ENCODE data around the gene EBPL.
A peak's percentile ranks its signal among the peaks of the same experiment; 100 is the strongest.

The EBPL gene

GRCh38 chr13:49676581-49677298 lies 14.5 kb downstream of the EBPL start:
- ChIA-PET CTCF (interaction anchor here (0.6 to 2.0 kb wide), 4 partner anchors 9 to 562 kb away, joined by 3 to 7 read pairs (median 4); no protein-coding TSS in a partner anchor), POLR2A (no interaction called here)
- WGBS (ENCODE audit: insufficient coverage), result 98% methylated on average over 5 of the region's 6 CpGs
- DNase-seq, result no peak
- no peaks in the 10 kb centered on the region for H3K27me3 ChIP-seq (replicated peaks in 2 of 5; ENCODE audit: control insufficient read depth in 4 of 5, insufficient read depth in 5 of 5, low read length in 4 of 5)
- H3K4me3 ChIP-seq (ENCODE audit: control insufficient read depth in 1 of 7, extremely low read depth in 1 of 7, insufficient read depth in 4 of 7, low read depth in 2 of 7, low read length in 6 of 7), result no peak overlapping the region
- H3K9me3 ChIP-seq (ENCODE audit: control extremely low read depth in 1 of 5, control insufficient read depth in 4 of 5, insufficient read depth in 2 of 5, low read depth in 1 of 5, low read length in 4 of 5), result no peaks in the 10 kb centered on the region
- H3K36me3 ChIP-seq (ENCODE audit: control insufficient read depth in 4 of 4, insufficient read depth in 4 of 4, low read length in 3 of 4), result peaks cover 0 to 39% (median 13%) of the 10 kb centered on the region in 4 experiments
- H3K27ac ChIP-seq (ENCODE audit: insufficient read depth in 1 of 2, low read depth in 1 of 2, low read length in 2 of 2, poor library complexity in 1 of 2, severe bottlenecking in 2 of 2), result no peak overlapping the region
- H3K4me1 ChIP-seq (ENCODE audit: control extremely low read depth in 1 of 4, control insufficient read depth in 4 of 4, insufficient read depth in 4 of 4, low read length in 3 of 4), result peaks cover 0 to 2% (median 0%) of the 10 kb centered on the region in 4 experiments

- ChIA-PET CTCF (interaction anchor here (0.8 to 3.4 kb wide), 9 partner anchors 9 to 262 kb away, joined by 3 to 12 read pairs (median 3); no protein-coding TSS in a partner anchor), POLR2A (interaction anchor here (0.7 kb wide), 1 partner anchor 41 kb away, joined by 5 read pairs; no protein-coding TSS in a partner anchor)
These were observed 20.5 kb downstream of the EBPL start for GRCh38 chr13:49670828-49671227.

GRCh38 chr13:49669735-49670309 lies 21.5 kb downstream of the EBPL start:
- peak in 2 of 3 donors; percentile 54 to 71 for DNase-seq
- no peaks in the 10 kb centered on the region for H3K27me3 ChIP-seq (replicated peaks in 2 of 5; ENCODE audit: control insufficient read depth in 4 of 5, insufficient read depth in 5 of 5, low read length in 4 of 5)
- 86% methylated on average over 2 of the region's 5 CpGs for WGBS (ENCODE audit: insufficient coverage)
- H3K9me3 ChIP-seq (ENCODE audit: control extremely low read depth in 1 of 5, control insufficient read depth in 4 of 5, insufficient read depth in 2 of 5, low read depth in 1 of 5, low read length in 4 of 5), result no peaks in the 10 kb centered on the region
- no peak overlapping the region for H3K4me3 ChIP-seq (ENCODE audit: control insufficient read depth in 1 of 7, extremely low read depth in 1 of 7, insufficient read depth in 4 of 7, low read depth in 2 of 7, low read length in 6 of 7)
- POLR2A ChIA-PET, result interaction anchor here (0.7 kb wide), 1 partner anchor 42 kb away, joined by 5 read pairs; no protein-coding TSS in a partner anchor
- H3K36me3 ChIP-seq (ENCODE audit: control insufficient read depth in 4 of 4, insufficient read depth in 4 of 4, low read length in 3 of 4), result peaks cover 7 to 30% (median 27%) of the 10 kb centered on the region in 4 experiments
- no peak overlapping the region for H3K27ac ChIP-seq (ENCODE audit: insufficient read depth in 1 of 2, low read depth in 1 of 2, low read length in 2 of 2, poor library complexity in 1 of 2, severe bottlenecking in 2 of 2)
- peaks cover 0 to 11% (median 4%) of the 10 kb centered on the region in 4 experiments for H3K4me1 ChIP-seq (ENCODE audit: control extremely low read depth in 1 of 4, control insufficient read depth in 4 of 4, insufficient read depth in 4 of 4, low read length in 3 of 4)
- CTCF ChIA-PET, result interaction anchor here (0.6 to 3.4 kb wide), 9 partner anchors 10 to 263 kb away, joined by 3 to 12 read pairs (median 3); no protein-coding TSS in a partner anchor

More at GRCh38 chr13:49670828-49671227, 20.5 kb downstream of the EBPL start:
- Histone ChIP-seq H3K4me1 (ENCODE audit: control extremely low read depth in 1 of 4, control insufficient read depth in 4 of 4, insufficient read depth in 4 of 4, low read length in 3 of 4) (peaks cover 0 to 11% (median 4%) of the 10 kb centered on the region in 4 experiments), H3K4me3 (ENCODE audit: control insufficient read depth in 1 of 7, extremely low read depth in 1 of 7, insufficient read depth in 4 of 7, low read depth in 2 of 7, low read length in 6 of 7) (no peak overlapping the region), H3K36me3 (ENCODE audit: control insufficient read depth in 4 of 4, insufficient read depth in 4 of 4, low read length in 3 of 4) (peaks cover 5 to 35% (median 24%) of the 10 kb centered on the region in 4 experiments), H3K9me3 (ENCODE audit: control extremely low read depth in 1 of 5, control insufficient read depth in 4 of 5, insufficient read depth in 2 of 5, low read depth in 1 of 5, low read length in 4 of 5) (no peaks in the 10 kb centered on the region), H3K27ac (ENCODE audit: insufficient read depth in 1 of 2, low read depth in 1 of 2, low read length in 2 of 2, poor library complexity in 1 of 2, severe bottlenecking in 2 of 2) (no peak overlapping the region), H3K27me3 (replicated peaks in 2 of 5; ENCODE audit: control insufficient read depth in 4 of 5, insufficient read depth in 5 of 5, low read length in 4 of 5) (no peaks in the 10 kb centered on the region)
- no peak for DNase-seq
- WGBS (ENCODE audit: insufficient coverage), result 100% methylated on average over 3 of the region's 5 CpGs

GRCh38 chr13:49667773-49668172 lies 23.5 kb downstream of the EBPL start:
- ChIA-PET POLR2A (no interaction called here), CTCF (interaction anchor here (0.8 to 1.6 kb wide), 3 partner anchors 11 to 178 kb away, joined by 3 to 5 read pairs (median 4); no protein-coding TSS in a partner anchor)
- DNase-seq, result no peak
- peaks cover 14 to 41% (median 33%) of the 10 kb centered on the region in 4 experiments for H3K36me3 ChIP-seq (ENCODE audit: control insufficient read depth in 4 of 4, insufficient read depth in 4 of 4, low read length in 3 of 4)
- H3K27ac ChIP-seq (ENCODE audit: insufficient read depth in 1 of 2, low read depth in 1 of 2, low read length in 2 of 2, poor library complexity in 1 of 2, severe bottlenecking in 2 of 2), result no peak overlapping the region
- H3K4me1 ChIP-seq (ENCODE audit: control extremely low read depth in 1 of 4, control insufficient read depth in 4 of 4, insufficient read depth in 4 of 4, low read length in 3 of 4), result peaks cover 0 to 11% (median 4%) of the 10 kb centered on the region in 4 experiments
- 86% methylated on average over 2 of the region's 2 CpGs for WGBS (ENCODE audit: insufficient coverage)
- no peak overlapping the region for H3K4me3 ChIP-seq (ENCODE audit: control insufficient read depth in 1 of 7, extremely low read depth in 1 of 7, insufficient read depth in 4 of 7, low read depth in 2 of 7, low read length in 6 of 7)
- no peaks in the 10 kb centered on the region for H3K9me3 ChIP-seq (ENCODE audit: control extremely low read depth in 1 of 5, control insufficient read depth in 4 of 5, insufficient read depth in 2 of 5, low read depth in 1 of 5, low read length in 4 of 5)
- H3K27me3 ChIP-seq (replicated peaks in 2 of 5; ENCODE audit: control insufficient read depth in 4 of 5, insufficient read depth in 5 of 5, low read length in 4 of 5), result no peaks in the 10 kb centered on the region

GRCh38 chr13:49664606-49665005 lies 26.7 kb downstream of the EBPL start:
- no peaks in the 10 kb centered on the region for H3K27me3 ChIP-seq (replicated peaks in 2 of 5; ENCODE audit: control insufficient read depth in 4 of 5, insufficient read depth in 5 of 5, low read length in 4 of 5)
- peaks cover 22 to 66% (median 51%) of the 10 kb centered on the region in 4 experiments for H3K36me3 ChIP-seq (ENCODE audit: control insufficient read depth in 4 of 4, insufficient read depth in 4 of 4, low read length in 3 of 4)
- POLR2A ChIA-PET, result interaction anchor here (0.6 kb wide), 1 partner anchor 310 kb away, joined by 4 read pairs; no protein-coding TSS in a partner anchor
- peaks cover 0 to 6% (median under 1%) of the 10 kb centered on the region in 4 experiments for H3K4me1 ChIP-seq (ENCODE audit: control extremely low read depth in 1 of 4, control insufficient read depth in 4 of 4, insufficient read depth in 4 of 4, low read length in 3 of 4)
- H3K4me3 ChIP-seq (ENCODE audit: control insufficient read depth in 1 of 7, extremely low read depth in 1 of 7, insufficient read depth in 4 of 7, low read depth in 2 of 7, low read length in 6 of 7), result no peak overlapping the region
- CTCF ChIA-PET, result interaction anchor here (0.6 to 2.8 kb wide), 4 partner anchors 12 to 186 kb away, joined by 3 to 8 read pairs (median 3); no protein-coding TSS in a partner anchor
- WGBS (ENCODE audit: insufficient coverage), result 100% methylated on average over 2 of the region's 4 CpGs
- no peaks in the 10 kb centered on the region for H3K9me3 ChIP-seq (ENCODE audit: control extremely low read depth in 1 of 5, control insufficient read depth in 4 of 5, insufficient read depth in 2 of 5, low read depth in 1 of 5, low read length in 4 of 5)
- H3K27ac ChIP-seq (ENCODE audit: insufficient read depth in 1 of 2, low read depth in 1 of 2, low read length in 2 of 2, poor library complexity in 1 of 2, severe bottlenecking in 2 of 2), result peak overlapping the region in 1 of 2 experiments; percentile 5
- DNase-seq, result no peak

GRCh38 chr13:49657241-49657641 lies 34.0 kb downstream of the EBPL start:
- no peaks in the 10 kb centered on the region for H3K9me3 ChIP-seq (ENCODE audit: control extremely low read depth in 1 of 5, control insufficient read depth in 4 of 5, insufficient read depth in 2 of 5, low read depth in 1 of 5, low read length in 4 of 5)

More at GRCh38 chr13:49657241-49657641, 34.0 kb downstream of the EBPL start:
- Histone ChIP-seq H3K4me1 (ENCODE audit: control extremely low read depth in 1 of 4, control insufficient read depth in 4 of 4, insufficient read depth in 4 of 4, low read length in 3 of 4) (peaks cover 7 to 32% (median 17%) of the 10 kb centered on the region in 4 experiments), H3K4me3 (ENCODE audit: control insufficient read depth in 1 of 7, extremely low read depth in 1 of 7, insufficient read depth in 4 of 7, low read depth in 2 of 7, low read length in 6 of 7) (no peak overlapping the region), H3K27ac (ENCODE audit: insufficient read depth in 1 of 2, low read depth in 1 of 2, low read length in 2 of 2, poor library complexity in 1 of 2, severe bottlenecking in 2 of 2) (no peak overlapping the region), H3K27me3 (replicated peaks in 2 of 5; ENCODE audit: control insufficient read depth in 4 of 5, insufficient read depth in 5 of 5, low read length in 4 of 5) (no peaks in the 10 kb centered on the region), H3K36me3 (ENCODE audit: control insufficient read depth in 4 of 4, insufficient read depth in 4 of 4, low read length in 3 of 4) (peaks cover 11 to 43% (median 21%) of the 10 kb centered on the region in 4 experiments)
- ChIA-PET CTCF (no interaction called here), POLR2A (no interaction called here)
- WGBS (ENCODE audit: insufficient coverage), result 97% methylated on average over 7 of the region's 9 CpGs
- no peak for DNase-seq

All from common myeloid progenitor, CD34-positive (primary cell).